K562 (cell line): ENCODE measurements around the gene ELF2. TPM values are rescaled to one million over a fixed set of nuclear protein-coding genes. Genes with fewer than 3 reads are reported as not detected.

Experiments used
- ARID1B ChIP-seq: fragments of 450-650 bp; IDR thresholded peaks from 2 replicates; pipeline ENCODE4 v1.6.1; 2016; ENCODE audit warnings: antibody characterized with exemption, mild to moderate bottlenecking, inconsistent platforms
- BRF1 ChIP-seq: IDR thresholded peaks from 3 replicates; pipeline ENCODE4 v1.6.1; 2011; ENCODE audit warnings: borderline replicate concordance, mild to moderate bottlenecking; ENCODE audit not compliant: insufficient read length; ENCODE audit errors: extremely low read depth
- CEBPG ChIP-seq, 3 experiments: fragments of 200-800 bp in 1 of 3; sonication (Bioruptor generic) in 1 of 3; sonication (generic) in 1 of 3; formaldehyde crosslinking in 1 of 3; IDR thresholded peaks in 2 of 3; conservative IDR thresholded peaks in 1 of 3; 2 replicates each; pipeline versions ENCODE4 v1.6.1 to v1.8.0; 2016 to 2022; ENCODE audit warnings: missing compliant biosample characterization in 2 of 3, missing genetic modification characterization in 2 of 3, mild to moderate bottlenecking in 1 of 3, missing genetic modification reagents in 1 of 3
- FOXK2 ChIP-seq, 2 experiments: fragments of 450-650 bp; IDR thresholded peaks in 1 of 2; conservative IDR thresholded peaks in 1 of 2; 2 replicates each; pipeline ENCODE4 v1.6.1; 2016; ENCODE audit warnings: low read depth in 2 of 2, mild to moderate bottlenecking in 1 of 2
- HMGN3 ChIP-seq: IDR thresholded peaks from 2 replicates; pipeline ENCODE4 v1.6.1; 2011; ENCODE audit warnings: borderline replicate concordance, low read depth, mild to moderate bottlenecking, mixed read lengths, low read length; ENCODE audit not compliant: insufficient read length; ENCODE audit errors: extremely low read depth
- JUNB ChIP-seq: fragments of 450-650 bp; formaldehyde crosslinking; conservative IDR thresholded peaks from 2 replicates; pipeline ENCODE4 v1.4.0; 2020; ENCODE audit warnings: mild to moderate bottlenecking
- LEF1 ChIP-seq: fragments of 450-650 bp; IDR thresholded peaks from 2 replicates; pipeline ENCODE4 v1.6.1; 2016; ENCODE audit warnings: mild to moderate bottlenecking
- NFRKB ChIP-seq: fragments of 450-650 bp; IDR thresholded peaks from 2 replicates; pipeline ENCODE4 v1.6.1; 2016; ENCODE audit warnings: low read depth
- POLR2B ChIP-seq: fragments of 450-650 bp; IDR thresholded peaks from 2 replicates; pipeline ENCODE4 v1.6.1; 2018; ENCODE audit warnings: low read depth; ENCODE audit not compliant: partially characterized antibody
- SMARCA4 ChIP-seq: fragments of 450-650 bp; IDR thresholded peaks from 2 replicates; pipeline ENCODE4 v1.6.1; 2016
- STAT5B ChIP-seq: fragments of 250-450 bp; sonication (Bioruptor Pico); IDR thresholded peaks from 2 replicates; pipeline ENCODE4 v1.8.0; 2021; ENCODE audit warnings: mild to moderate bottlenecking, inconsistent platforms
- TEAD2 ChIP-seq: fragments of 450-650 bp; IDR thresholded peaks from 2 replicates; pipeline ENCODE4 v1.6.1; 2016; ENCODE audit warnings: missing genetic modification characterization, control low read depth, missing compliant biosample characterization
- ZNF197 ChIP-seq: fragments of 200-800 bp; sonication (Bioruptor generic); IDR thresholded peaks from 2 replicates; pipeline ENCODE4 v1.6.1; 2016; ENCODE audit warnings: low read depth, missing genetic modification characterization, missing compliant biosample characterization
- polyA plus RNA-seq, 8 experiments: library from polyadenylated mRNA; depleted of rRNA in 4 of 8; stranded (reverse) in 5 of 8; unstranded in 3 of 8; fragments of >200 nt; fragmentation: Nextera tagmentation in 2 of 8; fragmentation: Illumina TruSeq in 1 of 8; extraction: Ambion mirVana in 2 of 8; extraction: Trizol in 1 of 8; gene quantifications; 2 replicates each; pipeline versions ENCODE4 v1.2.1 to v1.2.3, GENCODE V29; 2011 to 2014; ENCODE audit warnings: inconsistent platforms in 1 of 8, missing spikeins in 1 of 8
- total RNA-seq, 7 experiments: library from RNA; depleted of rRNA in 6 of 7; stranded (reverse); fragments of >200 nt in 6 of 7; fragmentation: Illumina TruSeq in 2 of 7; extraction: Trizol in 2 of 7; gene quantifications; 2 replicates each; pipeline versions ENCODE4 v1.2.1 to v1.2.3, GENCODE V29; 2011 to 2021; ENCODE audit warnings: low replicate concordance in 1 of 7
- TF ChIP-seq, protein P1 (sequence below): fragments of 450-650 bp; IDR thresholded peaks from 2 replicates; pipeline ENCODE4 v1.6.1; 2018; ENCODE audit not compliant: partially characterized antibody
- TF ChIP-seq, protein P2 (sequence below): fragments of 450-650 bp; IDR thresholded peaks from 2 replicates; pipeline ENCODE4 v1.6.1; 2016; ENCODE audit warnings: low read depth, mild to moderate bottlenecking, moderate library complexity
- TF ChIP-seq, protein P3 (sequence below): fragments of 450-650 bp; IDR thresholded peaks from 2 replicates; pipeline ENCODE4 v1.7.0; 2016; ENCODE audit warnings: borderline replicate concordance
- TF ChIP-seq, protein P4 (sequence below): sonication (generic); formaldehyde crosslinking; IDR thresholded peaks from 2 replicates; pipeline ENCODE4 v1.8.1; 2023; ENCODE audit warnings: mild to moderate bottlenecking, missing genetic modification reagents
- TF ChIP-seq, protein P5 (sequence below): fragments of 250-450 bp; sonication (Bioruptor Pico); IDR thresholded peaks from 2 replicates; pipeline ENCODE4 v1.5.0; 2021

The ELF2 gene
- total and polyA plus RNA-seq, 9 of the 15 experiments (the other 6 are each of a cell fraction or from before 2014, with no cell fraction given): 9.4 to 58.7 (median 41.6) TPM

DNA sequence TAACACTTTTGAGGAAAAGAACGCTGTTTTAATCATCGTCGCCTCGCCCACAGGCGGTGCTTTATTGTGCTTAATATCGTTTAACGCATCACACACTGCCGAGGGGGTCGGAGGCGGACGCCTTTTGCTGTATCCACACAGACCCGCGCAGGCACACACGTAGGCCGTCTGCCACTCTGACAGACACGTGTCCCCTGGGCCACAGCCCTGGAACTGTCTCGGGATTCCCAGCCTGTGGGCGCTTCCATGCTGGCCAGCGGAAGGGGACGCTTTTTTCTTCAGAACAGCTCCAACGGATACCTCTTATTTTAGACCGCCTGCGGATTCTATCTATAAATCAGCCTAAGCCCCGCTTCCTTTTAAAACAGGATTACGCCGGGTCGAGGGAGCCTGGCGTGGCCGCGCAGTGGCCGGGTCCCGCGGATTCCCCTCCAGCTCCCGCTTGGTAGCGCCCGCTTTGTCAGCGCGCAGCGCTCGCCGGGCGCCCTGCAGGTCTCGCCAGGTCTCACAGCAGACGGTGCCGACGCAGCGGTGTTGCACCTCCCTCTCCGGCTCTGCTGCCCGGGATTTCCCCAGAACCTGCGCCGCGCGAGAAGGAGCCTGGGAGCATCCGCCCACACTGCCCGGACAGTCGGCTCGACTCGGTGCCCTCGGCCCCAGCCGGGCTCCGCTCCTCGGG, 161.6 kb downstream of the ELF2 start, which contains the start of gene NOCT (continued):
- peak; percentile 92 for TF ChIP-seq HMGN3
- no peak for TF ChIP-seq CEBPG (CRISPR knock-in tag; IDR thresholded peaks at IDR 0.05)
- no peak for TF ChIP-seq CEBPG (tag; conservative IDR thresholded peaks at IDR 0.05 in 1 of 2, IDR thresholded peaks at IDR 0.05 in 1 of 2)
- peak; percentile 27 to 100; a peak in 3 of 4 replicates for TF ChIP-seq FOXK2 (conservative IDR thresholded peaks at IDR 0.05 in 1 of 2, IDR thresholded peaks at IDR 0.05 in 1 of 2; ENCODE audit: low read depth in 2 of 2)
- TF ChIP-seq, protein P1, sequence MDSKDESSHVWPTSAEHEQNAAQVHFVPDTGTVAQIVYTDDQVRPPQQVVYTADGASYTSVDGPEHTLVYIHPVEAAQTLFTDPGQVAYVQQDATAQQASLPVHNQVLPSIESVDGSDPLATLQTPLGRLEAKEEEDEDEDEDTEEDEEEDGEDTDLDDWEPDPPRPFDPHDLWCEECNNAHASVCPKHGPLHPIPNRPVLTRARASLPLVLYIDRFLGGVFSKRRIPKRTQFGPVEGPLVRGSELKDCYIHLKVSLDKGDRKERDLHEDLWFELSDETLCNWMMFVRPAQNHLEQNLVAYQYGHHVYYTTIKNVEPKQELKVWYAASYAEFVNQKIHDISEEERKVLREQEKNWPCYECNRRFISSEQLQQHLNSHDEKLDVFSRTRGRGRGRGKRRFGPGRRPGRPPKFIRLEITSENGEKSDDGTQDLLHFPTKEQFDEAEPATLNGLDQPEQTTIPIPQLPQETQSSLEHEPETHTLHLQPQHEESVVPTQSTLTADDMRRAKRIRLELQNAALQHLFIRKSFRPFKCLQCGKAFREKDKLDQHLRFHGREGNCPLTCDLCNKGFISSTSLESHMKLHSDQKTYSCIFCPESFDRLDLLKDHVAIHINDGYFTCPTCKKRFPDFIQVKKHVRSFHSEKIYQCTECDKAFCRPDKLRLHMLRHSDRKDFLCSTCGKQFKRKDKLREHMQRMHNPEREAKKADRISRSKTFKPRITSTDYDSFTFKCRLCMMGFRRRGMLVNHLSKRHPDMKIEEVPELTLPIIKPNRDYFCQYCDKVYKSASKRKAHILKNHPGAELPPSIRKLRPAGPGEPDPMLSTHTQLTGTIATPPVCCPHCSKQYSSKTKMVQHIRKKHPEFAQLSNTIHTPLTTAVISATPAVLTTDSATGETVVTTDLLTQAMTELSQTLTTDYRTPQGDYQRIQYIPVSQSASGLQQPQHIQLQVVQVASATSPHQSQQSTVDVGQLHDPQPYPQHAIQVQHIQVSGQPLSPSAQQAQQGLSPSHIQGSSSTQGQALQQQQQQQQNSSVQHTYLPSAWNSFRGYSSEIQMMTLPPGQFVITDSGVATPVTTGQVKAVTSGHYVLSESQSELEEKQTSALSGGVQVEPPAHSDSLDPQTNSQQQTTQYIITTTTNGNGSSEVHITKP: peak; percentile 100
- no peak for TF ChIP-seq ZNF197 (CRISPR knock-in tag)
- no peak for TF ChIP-seq NFRKB
- no peak for TF ChIP-seq BRF1
- no peak for TF ChIP-seq LEF1
- peak; percentile 76 for TF ChIP-seq POLR2B
- TF ChIP-seq TEAD2 (tag): no peak
- TF ChIP-seq STAT5B (CRISPR knock-in tag): no peak
- TF ChIP-seq JUNB (CRISPR knock-in tag): no peak
- TF ChIP-seq, protein P2, sequence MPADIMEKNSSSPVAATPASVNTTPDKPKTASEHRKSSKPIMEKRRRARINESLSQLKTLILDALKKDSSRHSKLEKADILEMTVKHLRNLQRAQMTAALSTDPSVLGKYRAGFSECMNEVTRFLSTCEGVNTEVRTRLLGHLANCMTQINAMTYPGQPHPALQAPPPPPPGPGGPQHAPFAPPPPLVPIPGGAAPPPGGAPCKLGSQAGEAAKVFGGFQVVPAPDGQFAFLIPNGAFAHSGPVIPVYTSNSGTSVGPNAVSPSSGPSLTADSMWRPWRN: peak; percentile 65; the same call in 1 of the 2 replicates
- TF ChIP-seq ARID1B: 0 out of 2 replicates have a peak, but pooled peaks have one; percentile 12
- TF ChIP-seq, protein P3, sequence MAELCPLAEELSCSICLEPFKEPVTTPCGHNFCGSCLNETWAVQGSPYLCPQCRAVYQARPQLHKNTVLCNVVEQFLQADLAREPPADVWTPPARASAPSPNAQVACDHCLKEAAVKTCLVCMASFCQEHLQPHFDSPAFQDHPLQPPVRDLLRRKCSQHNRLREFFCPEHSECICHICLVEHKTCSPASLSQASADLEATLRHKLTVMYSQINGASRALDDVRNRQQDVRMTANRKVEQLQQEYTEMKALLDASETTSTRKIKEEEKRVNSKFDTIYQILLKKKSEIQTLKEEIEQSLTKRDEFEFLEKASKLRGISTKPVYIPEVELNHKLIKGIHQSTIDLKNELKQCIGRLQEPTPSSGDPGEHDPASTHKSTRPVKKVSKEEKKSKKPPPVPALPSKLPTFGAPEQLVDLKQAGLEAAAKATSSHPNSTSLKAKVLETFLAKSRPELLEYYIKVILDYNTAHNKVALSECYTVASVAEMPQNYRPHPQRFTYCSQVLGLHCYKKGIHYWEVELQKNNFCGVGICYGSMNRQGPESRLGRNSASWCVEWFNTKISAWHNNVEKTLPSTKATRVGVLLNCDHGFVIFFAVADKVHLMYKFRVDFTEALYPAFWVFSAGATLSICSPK: no peak
- TF ChIP-seq SMARCA4: no peak
- TF ChIP-seq, protein P4, sequence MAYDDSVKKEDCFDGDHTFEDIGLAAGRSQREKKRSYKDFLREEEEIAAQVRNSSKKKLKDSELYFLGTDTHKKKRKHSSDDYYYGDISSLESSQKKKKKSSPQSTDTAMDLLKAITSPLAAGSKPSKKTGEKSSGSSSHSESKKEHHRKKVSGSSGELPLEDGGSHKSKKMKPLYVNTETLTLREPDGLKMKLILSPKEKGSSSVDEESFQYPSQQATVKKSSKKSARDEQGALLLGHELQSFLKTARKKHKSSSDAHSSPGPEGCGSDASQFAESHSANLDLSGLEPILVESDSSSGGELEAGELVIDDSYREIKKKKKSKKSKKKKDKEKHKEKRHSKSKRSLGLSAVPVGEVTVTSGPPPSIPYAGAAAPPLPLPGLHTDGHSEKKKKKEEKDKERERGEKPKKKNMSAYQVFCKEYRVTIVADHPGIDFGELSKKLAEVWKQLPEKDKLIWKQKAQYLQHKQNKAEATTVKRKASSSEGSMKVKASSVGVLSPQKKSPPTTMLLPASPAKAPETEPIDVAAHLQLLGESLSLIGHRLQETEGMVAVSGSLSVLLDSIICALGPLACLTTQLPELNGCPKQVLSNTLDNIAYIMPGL: no peak; the same call in 1 of the 2 replicates
- TF ChIP-seq, protein P5, sequence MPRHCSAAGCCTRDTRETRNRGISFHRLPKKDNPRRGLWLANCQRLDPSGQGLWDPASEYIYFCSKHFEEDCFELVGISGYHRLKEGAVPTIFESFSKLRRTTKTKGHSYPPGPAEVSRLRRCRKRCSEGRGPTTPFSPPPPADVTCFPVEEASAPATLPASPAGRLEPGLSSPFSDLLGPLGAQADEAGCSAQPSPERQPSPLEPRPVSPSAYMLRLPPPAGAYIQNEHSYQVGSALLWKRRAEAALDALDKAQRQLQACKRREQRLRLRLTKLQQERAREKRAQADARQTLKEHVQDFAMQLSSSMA (CRISPR knock-in tag): no peak
